Smooth muscle cell (in vitro differentiated cells): ENCODE results near the gene GNB5. TPM values are rescaled to one million over a fixed set of nuclear protein-coding genes. Genes with fewer than 3 reads are reported as not detected.

ENCODE experiments used
- DNase-seq: peaks from one replicate; lab custom pipeline; 2025; ENCODE audit not compliant: unreplicated experiment; lab: John Stamatoyannopoulos, UW
- H2AFZ ChIP-seq: fragments of 200-600 bp; sonication (generic); 2 replicates; pipeline ENCODE4 v1.6.0; 2016; ENCODE audit warnings: antibody characterized with exemption, low read depth, mild to moderate bottlenecking
- H3F3A ChIP-seq: fragments of 200-600 bp; sonication (generic); 2 replicates; pipeline ENCODE4 v1.6.0; 2017; ENCODE audit warnings: antibody characterized with exemption, low read depth
- H3K27ac ChIP-seq: fragments of 200-600 bp; sonication (generic); 2 replicates; pipeline ENCODE4 v1.5.1; 2016; ENCODE audit warnings: low read depth, mild to moderate bottlenecking
- H3K27me3 ChIP-seq: fragments of 200-600 bp; sonication (generic); 2 replicates; pipeline ENCODE4 v1.6.1; 2016; ENCODE audit warnings: low read depth, mild to moderate bottlenecking
- H3K36me3 ChIP-seq: fragments of 200-600 bp; sonication (generic); 2 replicates; pipeline ENCODE4 v1.5.1; 2016; ENCODE audit warnings: low read depth
- H3K4me1 ChIP-seq: fragments of 200-600 bp; sonication (generic); 2 replicates; pipeline ENCODE4 v1.5.1; 2016; ENCODE audit warnings: low read depth
- H3K4me2 ChIP-seq: fragments of 200-600 bp; sonication (generic); 2 replicates; pipeline ENCODE4 v1.6.0; 2016; ENCODE audit warnings: mild to moderate bottlenecking
- H3K4me3 ChIP-seq: fragments of 200-600 bp; sonication (generic); 2 replicates; pipeline ENCODE4 v1.5.1; 2016; ENCODE audit warnings: mild to moderate bottlenecking
- H3K79me2 ChIP-seq: fragments of 200-600 bp; sonication (generic); 2 replicates; pipeline ENCODE4 v1.6.0; 2016; ENCODE audit warnings: low read depth, mild to moderate bottlenecking
- H3K9ac ChIP-seq: fragments of 200-600 bp; sonication (generic); 2 replicates; pipeline ENCODE4 v1.6.0; 2016; ENCODE audit warnings: low read depth
- H3K9me3 ChIP-seq: fragments of 200-600 bp; sonication (generic); replicated peaks from 2 replicates; pipeline ENCODE4 v1.5.1; 2016; ENCODE audit warnings: low read depth
- H4K20me1 ChIP-seq: fragments of 200-600 bp; sonication (generic); 2 replicates; pipeline ENCODE4 v1.6.0; 2016; ENCODE audit warnings: low read depth
- WGBS: methylation state at CpG from one replicate; pipeline ENCODE4 v1.1.7; 2016; ENCODE audit warnings: low lambda C conversion rate; 5-methylcytosine and 5-hydroxymethylcytosine counted together
- polyA plus RNA-seq: library from polyadenylated mRNA; unstranded; fragments of >200 nt; fragmentation: Nextera tagmentation; extraction: Ambion mirVana; gene quantifications from 2 replicates; pipeline ENCODE4 v1.2.1, GENCODE V29; 2016
- total RNA-seq: library from RNA; depleted of rRNA; stranded (reverse); fragments of >200 nt; gene quantifications from 2 replicates; pipeline ENCODE4 v1.2.3, GENCODE V29; 2014
- TF ChIP-seq, protein P1 (sequence below): fragments of 200-600 bp; sonication (generic); IDR thresholded peaks from 2 replicates; pipeline ENCODE4 v1.5.1; 2017; ENCODE audit warnings: borderline replicate concordance, mild to moderate bottlenecking, antibody characterized with exemption; ENCODE audit not compliant: insufficient read depth, poor library complexity, severe bottlenecking

The GNB5 gene
- total and polyA plus RNA-seq, 2 experiments from 2014 or later = 14.0 to 25.1 TPM

DNA sequence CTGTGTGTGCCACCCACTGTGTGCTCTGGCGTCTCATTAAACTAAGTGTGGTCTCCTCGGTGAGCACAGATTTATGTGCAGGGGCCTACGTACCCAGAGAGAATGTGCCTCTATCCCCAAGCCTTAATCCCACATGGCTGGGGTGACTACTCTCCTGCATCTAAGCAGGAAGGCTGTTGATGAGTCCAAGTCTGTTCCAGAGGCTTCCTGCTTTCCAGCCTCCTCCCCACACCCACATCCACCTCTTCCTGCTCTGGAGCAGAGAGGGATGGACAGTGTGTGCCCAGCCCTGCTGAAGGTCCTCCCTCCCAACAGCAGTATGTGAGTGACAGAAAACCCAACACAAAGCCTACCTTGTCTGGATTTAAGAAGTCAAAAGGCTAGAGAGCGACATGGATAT lies 39.8 kb downstream of the GNB5 start:
- H3K4me1 ChIP-seq = no peaks in the 10 kb centered on the region
- H3K27me3 ChIP-seq = no peaks in the 10 kb centered on the region
- no peak overlapping the region for H3K4me2 ChIP-seq
- no peaks in the 10 kb centered on the region for H3K9me3 ChIP-seq
- no peaks in the 10 kb centered on the region for H4K20me1 ChIP-seq
- TF ChIP-seq, protein P1, sequence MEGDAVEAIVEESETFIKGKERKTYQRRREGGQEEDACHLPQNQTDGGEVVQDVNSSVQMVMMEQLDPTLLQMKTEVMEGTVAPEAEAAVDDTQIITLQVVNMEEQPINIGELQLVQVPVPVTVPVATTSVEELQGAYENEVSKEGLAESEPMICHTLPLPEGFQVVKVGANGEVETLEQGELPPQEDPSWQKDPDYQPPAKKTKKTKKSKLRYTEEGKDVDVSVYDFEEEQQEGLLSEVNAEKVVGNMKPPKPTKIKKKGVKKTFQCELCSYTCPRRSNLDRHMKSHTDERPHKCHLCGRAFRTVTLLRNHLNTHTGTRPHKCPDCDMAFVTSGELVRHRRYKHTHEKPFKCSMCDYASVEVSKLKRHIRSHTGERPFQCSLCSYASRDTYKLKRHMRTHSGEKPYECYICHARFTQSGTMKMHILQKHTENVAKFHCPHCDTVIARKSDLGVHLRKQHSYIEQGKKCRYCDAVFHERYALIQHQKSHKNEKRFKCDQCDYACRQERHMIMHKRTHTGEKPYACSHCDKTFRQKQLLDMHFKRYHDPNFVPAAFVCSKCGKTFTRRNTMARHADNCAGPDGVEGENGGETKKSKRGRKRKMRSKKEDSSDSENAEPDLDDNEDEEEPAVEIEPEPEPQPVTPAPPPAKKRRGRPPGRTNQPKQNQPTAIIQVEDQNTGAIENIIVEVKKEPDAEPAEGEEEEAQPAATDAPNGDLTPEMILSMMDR = no peak
- no peak overlapping the region for H3K27ac ChIP-seq
- no peaks in the 10 kb centered on the region for H3F3A ChIP-seq
- no peaks in the 10 kb centered on the region for H3K79me2 ChIP-seq
- no peak overlapping the region for H3K4me3 ChIP-seq
- H3K9ac ChIP-seq = no peak overlapping the region
- H3K36me3 ChIP-seq = no peaks in the 10 kb centered on the region
- WGBS = 68% methylated on average over 4 of the region's 4 CpGs
- DNase-seq = no peak
- no peak overlapping the region for H2AFZ ChIP-seq

- Histone ChIP-seq H2AFZ (no peak overlapping the region), H3K79me2 (no peaks in the 10 kb centered on the region), H3K9me3 (no peaks in the 10 kb centered on the region), H4K20me1 (no peaks in the 10 kb centered on the region), H3K4me3 (no peak overlapping the region), H3K27ac (no peak overlapping the region), H3K9ac (no peak overlapping the region), H3K36me3 (no peaks in the 10 kb centered on the region), H3F3A (no peaks in the 10 kb centered on the region), H3K4me2 (no peak overlapping the region), H3K27me3 (no peaks in the 10 kb centered on the region), H3K4me1 (no peaks in the 10 kb centered on the region)
- DNase-seq = no peak
- WGBS = 94% methylated on average over 4 of the region's 4 CpGs
- TF ChIP-seq, protein P1 = no peak
Measured at GRCh38 chr15:52150871-52151270, 40.3 kb downstream of the GNB5 start.

GRCh38 chr15:52150043-52150825 lies 41.0 kb downstream of the GNB5 start:
- no peaks in the 10 kb centered on the region for H3K4me1 ChIP-seq
- DNase-seq = no peak
- WGBS = 85% methylated on average over 9 of the region's 9 CpGs
- no peak overlapping the region for H3K4me3 ChIP-seq
- H3K9ac ChIP-seq = no peak overlapping the region
- H3F3A ChIP-seq = no peaks in the 10 kb centered on the region
- H3K27ac ChIP-seq = no peak overlapping the region
- no peak overlapping the region for H2AFZ ChIP-seq
- no peaks in the 10 kb centered on the region for H3K36me3 ChIP-seq
- H3K79me2 ChIP-seq = no peaks in the 10 kb centered on the region
- no peaks in the 10 kb centered on the region for H3K9me3 ChIP-seq
- TF ChIP-seq, protein P1 = no peak
- no peaks in the 10 kb centered on the region for H4K20me1 ChIP-seq
- H3K27me3 ChIP-seq = no peaks in the 10 kb centered on the region
- H3K4me2 ChIP-seq = no peak overlapping the region

GRCh38 chr15:52148403-52148802 lies 42.8 kb downstream of the GNB5 start:
- no peak overlapping the region for H3K4me3 ChIP-seq
- H3K9ac ChIP-seq = no peak overlapping the region
- 82% methylated on average over 5 of the region's 5 CpGs for WGBS
- H3K9me3 ChIP-seq = no peaks in the 10 kb centered on the region
- H3F3A ChIP-seq = peaks cover 12% of the 10 kb centered on the region
- no peak overlapping the region for H3K4me2 ChIP-seq
- H3K4me1 ChIP-seq = no peaks in the 10 kb centered on the region
- no peaks in the 10 kb centered on the region for H3K36me3 ChIP-seq
- no peak overlapping the region for H3K27ac ChIP-seq
- no peaks in the 10 kb centered on the region for H4K20me1 ChIP-seq
- H3K27me3 ChIP-seq = no peaks in the 10 kb centered on the region
- TF ChIP-seq, protein P1 = no peak
- DNase-seq = no peak
- no peak overlapping the region for H2AFZ ChIP-seq
- no peaks in the 10 kb centered on the region for H3K79me2 ChIP-seq
